MG63 (cell line): ENCODE measurements around the gene ADARB2. TPM values are rescaled to one million over a fixed set of nuclear protein-coding genes. Genes with fewer than 3 reads are reported as not detected.
"Not testable (repeated sequence)": the region's sequence is repeated elsewhere in the genome, so short reads cannot be mapped to it uniquely, and the experiment has no call there.

Experiments used
- DNase-seq: peaks from one replicate; pipeline ENCODE4 v3.0.0-alpha.2; 2020
- H3K27me3 ChIP-seq: fragments of 250-450 bp; sonication (Bioruptor Pico); 2 replicates; pipeline ENCODE4 v1.5.1; 2020; ENCODE audit warnings: mild to moderate bottlenecking, moderate library complexity
- H3K36me3 ChIP-seq: fragments of 250-450 bp; sonication (Bioruptor Pico); 2 replicates; pipeline ENCODE4 v1.5.1; 2020; ENCODE audit warnings: mild to moderate bottlenecking, moderate library complexity
- H3K4me3 ChIP-seq: fragments of 250-450 bp; sonication (Bioruptor Pico); 2 replicates; pipeline ENCODE4 v1.5.1; 2020; ENCODE audit warnings: mild to moderate bottlenecking, moderate library complexity
- H3K9me3 ChIP-seq: fragments of 250-450 bp; sonication (Bioruptor Pico); 2 replicates; pipeline ENCODE4 v1.5.1; 2020; ENCODE audit warnings: mild to moderate bottlenecking, moderate library complexity
- total RNA-seq: library from RNA; depleted of rRNA; stranded (reverse); fragments of >200 nt; shearing (Covaris generic); gene quantifications from 2 replicates; pipeline ENCODE4 v1.2.3, GENCODE V29; 2014; ENCODE audit warnings: low replicate concordance

The ADARB2 gene
- total RNA-seq, 1 experiment from 2014 or later = not detected

- Histone ChIP-seq H3K27me3 (no peaks in the 10 kb centered on the region), H3K4me3 (no peak overlapping the region), H3K36me3 (no peaks in the 10 kb centered on the region), H3K9me3 (no peaks in the 10 kb centered on the region)
- no peak for DNase-seq
These were observed 185.5 kb downstream of the ADARB2 start for GRCh38 chr10:1551636-1552338.

GRCh38 chr10:1550616-1551015 lies 186.7 kb downstream of the ADARB2 start:
- no peak for DNase-seq
- no peaks in the 10 kb centered on the region for H3K27me3 ChIP-seq
- H3K9me3 ChIP-seq = no peaks in the 10 kb centered on the region
- no peak overlapping the region for H3K4me3 ChIP-seq
- no peaks in the 10 kb centered on the region for H3K36me3 ChIP-seq

DNA sequence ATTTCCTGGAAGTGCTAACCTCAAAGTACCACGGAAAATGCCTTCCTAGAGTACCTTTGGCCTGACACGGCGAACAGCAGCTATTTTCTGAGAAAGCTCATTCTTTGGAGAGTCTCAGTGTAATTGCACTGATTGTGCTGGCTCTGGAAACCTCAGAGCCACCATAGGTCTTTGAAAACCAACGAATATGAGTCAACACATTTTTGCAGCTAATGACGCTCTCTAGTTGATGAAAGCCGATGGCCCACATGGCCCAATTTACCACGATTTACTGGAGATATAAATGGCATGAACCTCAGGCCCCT lies 187.1 kb downstream of the ADARB2 start:
- DNase-seq = no peak
- no peak overlapping the region for H3K4me3 ChIP-seq
- H3K9me3 ChIP-seq = no peaks in the 10 kb centered on the region
- no peaks in the 10 kb centered on the region for H3K27me3 ChIP-seq
- no peaks in the 10 kb centered on the region for H3K36me3 ChIP-seq

DNA sequence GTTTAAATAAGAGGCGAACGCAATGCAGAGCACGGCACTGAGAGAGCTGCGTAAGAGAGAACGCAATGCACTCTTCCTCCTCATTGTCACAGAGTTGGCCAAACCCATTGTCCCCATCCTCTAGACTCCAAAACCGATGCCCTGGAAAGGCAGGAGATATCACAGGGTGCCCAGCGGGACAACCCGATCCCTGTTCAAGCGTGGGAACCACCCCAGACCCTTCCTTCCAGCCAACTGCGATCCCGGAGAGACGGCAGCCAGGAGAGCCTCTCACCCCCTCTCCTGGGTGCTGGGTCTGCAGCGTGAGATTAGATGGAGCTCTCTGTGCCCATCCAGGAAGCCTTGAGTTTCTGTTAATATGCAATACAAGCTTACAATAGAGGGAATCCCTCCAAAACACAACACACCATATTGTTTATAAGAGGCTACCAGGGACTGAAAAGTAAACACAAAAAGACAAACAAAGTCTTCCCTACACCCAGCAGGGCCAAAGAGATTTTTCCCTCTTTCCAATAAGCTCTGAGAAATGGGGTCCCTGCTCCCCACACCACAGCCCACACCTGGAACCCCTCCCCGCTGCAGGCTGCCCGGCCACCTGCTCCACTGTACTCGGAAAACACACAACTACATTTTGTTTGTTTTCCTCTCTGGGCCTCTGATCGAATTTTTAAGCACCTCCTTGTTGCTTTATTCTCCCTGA lies 187.6 kb downstream of the ADARB2 start:
- Histone ChIP-seq H3K36me3 (no peaks in the 10 kb centered on the region), H3K4me3 (no peak overlapping the region), H3K27me3 (no peaks in the 10 kb centered on the region), H3K9me3 (no peaks in the 10 kb centered on the region)
- no peak for DNase-seq

DNA sequence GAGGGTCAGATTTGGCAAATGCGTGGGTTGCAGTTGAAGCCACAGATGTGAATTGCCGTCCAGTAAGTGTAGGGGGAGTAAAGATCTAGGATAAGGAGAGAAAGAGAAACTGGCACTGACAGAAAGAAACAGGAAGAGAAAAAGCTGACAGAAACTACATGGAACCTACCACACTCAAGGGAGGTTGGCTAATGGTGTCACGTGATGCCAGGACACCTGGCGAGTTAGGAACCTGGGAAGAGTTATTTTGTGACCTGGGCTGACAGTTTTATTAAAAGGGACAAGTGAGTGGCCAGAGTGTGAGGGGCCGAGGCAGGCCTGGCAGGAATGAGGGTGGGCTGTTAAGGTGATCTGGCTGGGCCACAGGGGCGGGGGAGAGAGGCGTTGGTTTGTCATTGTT lies 188.7 kb downstream of the ADARB2 start:
- Histone ChIP-seq H3K27me3 (no peaks in the 10 kb centered on the region), H3K36me3 (no peaks in the 10 kb centered on the region), H3K4me3 (no peak overlapping the region), H3K9me3 (no peaks in the 10 kb centered on the region)
- DNase-seq = no peak

DNA sequence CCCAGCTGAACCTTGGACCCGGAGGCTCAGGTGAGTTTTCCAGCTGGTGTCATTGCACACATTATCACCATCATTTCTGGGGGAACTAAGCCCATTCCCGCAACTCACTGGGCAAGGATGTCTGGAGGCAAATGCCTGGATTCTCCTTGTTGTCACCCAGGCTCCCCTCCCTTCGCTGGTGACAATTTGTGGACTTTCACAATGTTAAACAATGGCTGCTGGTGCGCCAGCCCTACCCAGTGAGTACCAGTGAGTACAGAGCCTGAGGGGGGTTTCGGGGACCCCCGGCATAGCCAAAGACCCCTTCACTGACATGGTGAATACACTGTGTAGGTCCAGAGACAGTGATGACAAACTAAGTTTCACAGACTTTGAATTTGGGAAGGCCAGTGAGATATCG lies 189.2 kb downstream of the ADARB2 start:
- no peak for DNase-seq
- Histone ChIP-seq H3K4me3 (no peak overlapping the region), H3K27me3 (no peaks in the 10 kb centered on the region), H3K9me3 (no peaks in the 10 kb centered on the region), H3K36me3 (no peaks in the 10 kb centered on the region)

GRCh38 chr10:1546431-1547110 lies 190.8 kb downstream of the ADARB2 start:
- Histone ChIP-seq H3K4me3 (no peak overlapping the region), H3K9me3 (no peaks in the 10 kb centered on the region), H3K36me3 (no peaks in the 10 kb centered on the region), H3K27me3 (no peaks in the 10 kb centered on the region)
- DNase-seq = no peak

DNA sequence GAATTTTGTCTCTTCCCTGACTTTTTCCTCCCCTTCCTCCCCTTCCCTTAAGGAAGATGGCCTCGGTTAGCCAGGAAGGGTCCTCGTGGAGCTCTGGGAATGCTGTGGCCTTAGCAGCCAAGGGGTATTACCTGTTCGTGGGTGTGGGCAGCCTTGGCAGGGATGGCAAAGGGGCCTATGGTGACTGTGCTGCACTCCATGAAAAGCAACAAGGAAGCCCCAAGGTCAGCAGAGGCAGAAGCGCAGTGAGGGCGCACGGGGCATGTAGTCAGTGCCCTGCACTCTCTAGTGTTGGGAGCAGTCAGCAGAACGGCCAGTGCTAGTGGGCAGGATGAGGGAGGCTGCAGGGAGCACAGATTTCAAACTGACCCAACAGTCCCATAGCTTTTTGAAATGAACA lies 191.8 kb downstream of the ADARB2 start:
- no peak for DNase-seq
- Histone ChIP-seq H3K27me3 (no peaks in the 10 kb centered on the region), H3K9me3 (no peaks in the 10 kb centered on the region), H3K4me3 (no peak overlapping the region), H3K36me3 (no peaks in the 10 kb centered on the region)

GRCh38 chr10:1544929-1545328 lies 192.4 kb downstream of the ADARB2 start:
- H3K36me3 ChIP-seq = no peaks in the 10 kb centered on the region
- H3K27me3 ChIP-seq = no peaks in the 10 kb centered on the region
- H3K4me3 ChIP-seq = no peak overlapping the region
- DNase-seq = no peak
- no peaks in the 10 kb centered on the region for H3K9me3 ChIP-seq

DNA sequence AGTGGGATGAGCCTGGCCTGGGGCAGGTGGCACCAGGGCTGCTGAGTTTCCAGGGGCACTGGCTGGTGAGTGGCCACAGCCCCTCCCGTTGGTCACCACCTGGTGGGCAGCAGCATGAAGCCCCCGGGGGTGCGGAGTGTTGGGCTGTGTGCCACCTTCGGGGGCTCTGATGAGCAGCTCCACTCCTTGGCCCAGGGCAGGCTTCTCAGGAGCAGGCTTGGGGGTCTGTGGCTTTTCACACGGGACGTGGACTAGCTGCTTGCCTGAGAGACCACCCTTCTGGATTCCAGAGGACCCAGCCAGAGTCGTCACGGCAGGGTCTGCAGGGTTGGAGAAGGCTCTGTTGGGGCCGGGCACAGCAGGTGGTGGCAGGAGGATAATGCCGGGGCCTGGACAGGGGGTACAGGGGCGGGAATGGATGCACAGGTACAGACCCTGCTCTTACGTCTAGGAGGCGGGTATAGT lies 193.1 kb downstream of the ADARB2 start:
- H3K9me3 ChIP-seq = no peaks in the 10 kb centered on the region
- H3K27me3 ChIP-seq = no peaks in the 10 kb centered on the region
- no peak for DNase-seq
- no peak overlapping the region for H3K4me3 ChIP-seq
- no peaks in the 10 kb centered on the region for H3K36me3 ChIP-seq

DNA sequence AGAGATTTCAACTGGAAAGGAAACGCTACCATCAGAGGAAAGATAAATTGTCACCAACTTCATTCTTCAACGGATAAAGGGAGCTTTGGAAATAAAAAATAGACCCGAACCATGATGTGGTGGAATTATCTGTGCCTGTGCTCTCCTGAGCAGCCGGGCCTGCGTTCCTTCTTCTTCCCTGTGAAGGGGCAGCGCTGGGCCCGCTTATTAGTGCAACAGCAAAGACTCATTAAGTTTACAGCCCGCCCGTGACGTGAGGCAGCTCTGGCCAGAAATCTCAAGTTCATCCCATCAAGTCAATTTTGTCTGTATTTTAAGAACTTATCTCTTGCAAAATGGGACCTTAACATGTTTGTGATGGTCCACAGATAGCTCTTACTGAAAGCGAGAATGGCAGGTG lies 193.7 kb downstream of the ADARB2 start:
- Histone ChIP-seq H3K9me3 (no peaks in the 10 kb centered on the region), H3K36me3 (no peaks in the 10 kb centered on the region), H3K27me3 (no peaks in the 10 kb centered on the region), H3K4me3 (no peak overlapping the region)
- DNase-seq = no peak

DNA sequence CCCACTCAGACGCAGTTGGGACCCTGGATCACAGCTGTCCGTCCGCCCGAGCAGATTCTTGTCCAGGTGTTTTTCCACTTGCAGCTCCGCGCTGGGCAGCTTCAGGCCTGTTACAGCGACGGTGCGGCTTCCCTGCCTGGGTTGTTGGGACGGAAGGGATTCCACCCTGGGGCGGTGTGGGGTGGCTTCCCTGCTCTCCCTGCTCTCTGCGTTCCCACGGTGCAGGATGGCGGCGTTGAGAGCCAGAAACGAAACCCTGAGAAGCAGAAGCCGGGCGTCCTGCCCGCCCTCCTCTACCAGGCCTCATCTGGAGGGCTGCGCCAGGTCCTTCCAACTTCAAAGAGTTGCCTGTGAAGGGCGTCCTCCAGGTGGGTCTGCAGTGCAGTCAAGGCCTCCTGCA lies 194.4 kb downstream of the ADARB2 start:
- no peak for DNase-seq
- Histone ChIP-seq H3K27me3 (no peaks in the 10 kb centered on the region), H3K9me3 (no peaks in the 10 kb centered on the region), H3K4me3 (no peak overlapping the region), H3K36me3 (no peaks in the 10 kb centered on the region)

- DNase-seq = no peak
These were observed 197.2 kb downstream of the ADARB2 start for GRCh38 chr10:1540144-1540543.

DNA sequence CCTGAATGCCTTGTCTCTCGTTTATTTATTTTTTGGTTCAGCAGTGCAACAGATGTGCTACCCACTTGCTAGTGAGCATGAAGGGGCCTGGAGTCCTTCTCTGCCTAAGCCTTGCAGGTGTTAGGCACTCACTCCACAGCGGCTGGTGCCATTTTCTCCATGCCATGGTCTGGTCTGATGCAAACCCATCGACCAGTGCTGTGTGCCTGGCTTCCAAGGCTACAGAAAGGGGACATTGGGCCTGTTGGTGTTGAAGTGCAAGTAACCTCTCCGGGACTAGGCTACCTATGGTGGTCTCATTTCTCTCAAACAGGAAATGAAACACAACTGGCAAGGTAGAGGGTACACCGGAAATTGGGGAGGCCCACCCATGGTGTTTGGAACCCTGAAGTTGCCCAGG lies 198.1 kb downstream of the ADARB2 start:
- no peak for DNase-seq
- Histone ChIP-seq H3K36me3 (no peaks in the 10 kb centered on the region), H3K27me3 (no peaks in the 10 kb centered on the region), H3K9me3 (no peaks in the 10 kb centered on the region), H3K4me3 (no peak overlapping the region)

More at GRCh38 chr10:1540144-1540543, 197.2 kb downstream of the ADARB2 start:
- no peaks in the 10 kb centered on the region for H3K27me3 ChIP-seq
- no peaks in the 10 kb centered on the region for H3K9me3 ChIP-seq
- H3K36me3 ChIP-seq = no peaks in the 10 kb centered on the region
- no peak overlapping the region for H3K4me3 ChIP-seq

DNA sequence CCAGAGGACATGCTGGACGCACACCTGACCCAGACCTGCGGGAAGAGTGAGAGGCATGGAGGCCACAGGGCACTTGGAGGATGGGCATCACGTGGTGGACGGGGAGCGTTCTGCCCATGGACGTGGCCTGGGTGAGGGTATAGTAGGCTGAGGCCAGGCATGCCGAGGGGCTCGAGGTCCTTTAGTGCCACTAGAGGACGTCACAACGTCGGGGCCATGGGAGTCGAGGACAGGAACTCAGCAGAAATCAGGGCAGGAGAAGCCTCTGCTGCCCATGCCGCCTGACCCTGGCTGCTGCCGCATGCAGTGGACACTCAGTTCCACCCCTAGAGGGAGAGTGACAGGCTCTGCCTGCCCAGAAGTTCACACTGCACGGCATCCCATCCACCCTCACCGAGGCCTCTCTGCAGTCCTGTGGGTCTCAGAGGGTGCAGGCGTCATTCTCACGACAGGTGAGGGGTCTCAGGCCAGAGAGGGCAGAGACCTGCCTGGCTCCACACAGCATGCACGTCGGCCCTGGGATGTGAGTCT lies 198.7 kb downstream of the ADARB2 start:
- no peaks in the 10 kb centered on the region for H3K9me3 ChIP-seq
- no peaks in the 10 kb centered on the region for H3K36me3 ChIP-seq
- no peak for DNase-seq
- no peak overlapping the region for H3K4me3 ChIP-seq
- no peaks in the 10 kb centered on the region for H3K27me3 ChIP-seq

- DNase-seq = no peak
- no peaks in the 10 kb centered on the region for H3K36me3 ChIP-seq
- no peaks in the 10 kb centered on the region for H3K9me3 ChIP-seq
- no peak overlapping the region for H3K4me3 ChIP-seq
- H3K27me3 ChIP-seq = no peaks in the 10 kb centered on the region
These were observed 199.2 kb downstream of the ADARB2 start for GRCh38 chr10:1538121-1538520.

- DNase-seq, H3K4me3 ChIP-seq, H3K36me3 ChIP-seq, H3K9me3 ChIP-seq, H3K27me3 ChIP-seq: not testable (repeated sequence)
These were observed 199.9 kb downstream of the ADARB2 start for GRCh38 chr10:1537449-1537848.
